ENCODE measurements around the gene SPRYD3. TPM values are rescaled to one million over a fixed set of nuclear protein-coding genes. Genes with fewer than 3 reads are reported as not detected.

The SPRYD3 gene
- total RNA-seq, 1 experiment from 2014 or later: 18.5 TPM

GRCh38 chr12:53051058-53051880 is 27.9 kb downstream of the SPRYD3 start:
- Histone ChIP-seq H3F3A (ENCODE audit: low read length, unreplicated experiment) (peaks cover 5% of the 10 kb centered on the region), H3K27ac (ENCODE audit: low read length) (no peak overlapping the region), H3K36me3 (ENCODE audit: low read depth, low read length) (no peaks in the 10 kb centered on the region), H3K9me3 (ENCODE audit: low read length) (no peaks in the 10 kb centered on the region), H3K4me1 (ENCODE audit: insufficient read depth, low read length) (peaks cover 66% of the 10 kb centered on the region), H3K27me3 (ENCODE audit: low read length) (no peaks in the 10 kb centered on the region), H3K9ac (ENCODE audit: low read length) (no peak overlapping the region), H3K4me3 (ENCODE audit: low read length) (peak overlapping the region; percentile 67), H3K79me2 (ENCODE audit: low read length) (peaks cover 34% of the 10 kb centered on the region), H2AFZ (ENCODE audit: low read length) (no peak overlapping the region), H3K4me2 (ENCODE audit: low read length) (peak overlapping the region; percentile 89), H4K20me1 (ENCODE audit: low read length) (no peaks in the 10 kb centered on the region), H3K9me2 (replicated peaks; ENCODE audit: low read length) (no peaks in the 10 kb centered on the region)
- CTCF ChIA-PET: interaction anchor here (0.6 kb wide), 1 partner anchor 70 kb away, joined by 4 read pairs; no protein-coding TSS in a partner anchor
- ATAC-seq (no peak), DNase-seq (no peak)
- no TSS peak for BruUV-seq (replicated peaks)
- POLR2A ChIA-PET (ENCODE audit: unreplicated experiment): no interaction called here
- intact Hi-C loops (cut with micrococcal nuclease): no loop called here
- TF ChIP-seq CTCF (conservative IDR thresholded peaks at IDR 0.05; ENCODE audit: low read depth, low read length): no peak
- no peak for TF ChIP-seq EZH2 (IDR thresholded peaks at IDR 0.05; ENCODE audit: low read length, unreplicated experiment)
- TF ChIP-seq EZH2phosphoT487 (IDR thresholded peaks at IDR 0.05; ENCODE audit: borderline replicate concordance, low read length): no peak

GRCh38 chr12:53050426-53051057 is 28.6 kb downstream of the SPRYD3 start:
- no peaks in the 10 kb centered on the region for H3K9me2 ChIP-seq (replicated peaks; ENCODE audit: low read length)
- DNase-seq (no peak), ATAC-seq (no peak)
- H3K36me3 ChIP-seq (ENCODE audit: low read depth, low read length): no peaks in the 10 kb centered on the region
- POLR2A ChIA-PET (ENCODE audit: unreplicated experiment): no interaction called here
- H3K4me2 ChIP-seq (ENCODE audit: low read length): peak overlapping the region; percentile 89
- peak overlapping the region; percentile 64 for H3K9ac ChIP-seq (ENCODE audit: low read length)
- peak overlapping the region; percentile 67 for H3K4me3 ChIP-seq (ENCODE audit: low read length)
- peaks cover 5% of the 10 kb centered on the region for H3F3A ChIP-seq (ENCODE audit: low read length, unreplicated experiment)
- no peaks in the 10 kb centered on the region for H3K27me3 ChIP-seq (ENCODE audit: low read length)
- no peaks in the 10 kb centered on the region for H4K20me1 ChIP-seq (ENCODE audit: low read length)
- CTCF ChIA-PET: no interaction called here
- intact Hi-C loops (cut with micrococcal nuclease): no loop called here
- TF ChIP-seq EZH2phosphoT487 (IDR thresholded peaks at IDR 0.05; ENCODE audit: borderline replicate concordance, low read length) (no peak), CTCF (conservative IDR thresholded peaks at IDR 0.05; ENCODE audit: low read depth, low read length) (no peak), EZH2 (IDR thresholded peaks at IDR 0.05; ENCODE audit: low read length, unreplicated experiment) (no peak)
- H3K27ac ChIP-seq (ENCODE audit: low read length): peak overlapping the region; percentile 55; the same call in 1 of the 2 replicates
- no peaks in the 10 kb centered on the region for H3K9me3 ChIP-seq (ENCODE audit: low read length)
- no peak overlapping the region for H2AFZ ChIP-seq (ENCODE audit: low read length)
- H3K79me2 ChIP-seq (ENCODE audit: low read length): peaks cover 34% of the 10 kb centered on the region
- TSS peak; percentile 10 for BruUV-seq (replicated peaks)
- peaks cover 73% of the 10 kb centered on the region for H3K4me1 ChIP-seq (ENCODE audit: insufficient read depth, low read length)

Data from PC-3 (cell line).